GM12875 (cell line): Measurements from ENCODE around the gene TNFSF9.
"Not testable (repeated sequence)": the region's sequence is repeated elsewhere in the genome, so short reads cannot be mapped to it uniquely, and the experiment has no call there.

Experiments used
- H3K4me3 ChIP-seq: one replicate; pipeline ENCODE4 v1.5.1; 2011; ENCODE audit warnings: low read depth, low read length, control low read depth
- TF ChIP-seq, protein P1 (sequence below): IDR thresholded peaks from 2 replicates; pipeline ENCODE4 v1.5.1; 2011; ENCODE audit warnings: low read depth, mild to moderate bottlenecking, control low read depth, inconsistent platforms, low read length, moderate library complexity, borderline replicate concordance; ENCODE audit not compliant: insufficient read depth

Gene TNFSF9

DNA sequence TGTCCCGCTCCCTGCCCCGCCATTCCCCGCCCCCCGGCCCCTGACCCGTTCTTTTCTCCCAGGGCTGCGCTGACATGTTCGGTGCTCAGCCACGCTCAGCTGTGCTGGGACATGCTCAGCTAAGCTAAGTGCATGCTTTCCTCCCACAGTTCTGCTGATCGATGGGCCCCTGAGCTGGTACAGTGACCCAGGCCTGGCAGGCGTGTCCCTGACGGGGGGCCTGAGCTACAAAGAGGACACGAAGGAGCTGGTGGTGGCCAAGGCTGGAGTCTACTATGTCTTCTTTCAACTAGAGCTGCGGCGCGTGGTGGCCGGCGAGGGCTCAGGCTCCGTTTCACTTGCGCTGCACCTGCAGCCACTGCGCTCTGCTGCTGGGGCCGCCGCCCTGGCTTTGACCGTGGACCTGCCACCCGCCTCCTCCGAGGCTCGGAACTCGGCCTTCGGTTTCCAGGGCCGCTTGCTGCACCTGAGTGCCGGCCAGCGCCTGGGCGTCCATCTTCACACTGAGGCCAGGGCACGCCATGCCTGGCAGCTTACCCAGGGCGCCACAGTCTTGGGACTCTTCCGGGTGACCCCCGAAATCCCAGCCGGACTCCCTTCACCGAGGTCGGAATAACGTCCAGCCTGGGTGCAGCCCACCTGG is 3.7 kb downstream of the TNFSF9 start:
- TF ChIP-seq, protein P1, sequence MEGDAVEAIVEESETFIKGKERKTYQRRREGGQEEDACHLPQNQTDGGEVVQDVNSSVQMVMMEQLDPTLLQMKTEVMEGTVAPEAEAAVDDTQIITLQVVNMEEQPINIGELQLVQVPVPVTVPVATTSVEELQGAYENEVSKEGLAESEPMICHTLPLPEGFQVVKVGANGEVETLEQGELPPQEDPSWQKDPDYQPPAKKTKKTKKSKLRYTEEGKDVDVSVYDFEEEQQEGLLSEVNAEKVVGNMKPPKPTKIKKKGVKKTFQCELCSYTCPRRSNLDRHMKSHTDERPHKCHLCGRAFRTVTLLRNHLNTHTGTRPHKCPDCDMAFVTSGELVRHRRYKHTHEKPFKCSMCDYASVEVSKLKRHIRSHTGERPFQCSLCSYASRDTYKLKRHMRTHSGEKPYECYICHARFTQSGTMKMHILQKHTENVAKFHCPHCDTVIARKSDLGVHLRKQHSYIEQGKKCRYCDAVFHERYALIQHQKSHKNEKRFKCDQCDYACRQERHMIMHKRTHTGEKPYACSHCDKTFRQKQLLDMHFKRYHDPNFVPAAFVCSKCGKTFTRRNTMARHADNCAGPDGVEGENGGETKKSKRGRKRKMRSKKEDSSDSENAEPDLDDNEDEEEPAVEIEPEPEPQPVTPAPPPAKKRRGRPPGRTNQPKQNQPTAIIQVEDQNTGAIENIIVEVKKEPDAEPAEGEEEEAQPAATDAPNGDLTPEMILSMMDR = no peak
- H3K4me3 ChIP-seq = no peak overlapping the region

- TF ChIP-seq, protein P1 = no peak
- no peak overlapping the region for H3K4me3 ChIP-seq
Observed at GRCh38 chr19:6535558-6536137, 4.8 kb downstream of the TNFSF9 start.

- H3K4me3 ChIP-seq = no peak overlapping the region
- TF ChIP-seq, protein P1 = no peak
Observed at GRCh38 chr19:6539514-6539913, 8.7 kb downstream of the TNFSF9 start.

DNA sequence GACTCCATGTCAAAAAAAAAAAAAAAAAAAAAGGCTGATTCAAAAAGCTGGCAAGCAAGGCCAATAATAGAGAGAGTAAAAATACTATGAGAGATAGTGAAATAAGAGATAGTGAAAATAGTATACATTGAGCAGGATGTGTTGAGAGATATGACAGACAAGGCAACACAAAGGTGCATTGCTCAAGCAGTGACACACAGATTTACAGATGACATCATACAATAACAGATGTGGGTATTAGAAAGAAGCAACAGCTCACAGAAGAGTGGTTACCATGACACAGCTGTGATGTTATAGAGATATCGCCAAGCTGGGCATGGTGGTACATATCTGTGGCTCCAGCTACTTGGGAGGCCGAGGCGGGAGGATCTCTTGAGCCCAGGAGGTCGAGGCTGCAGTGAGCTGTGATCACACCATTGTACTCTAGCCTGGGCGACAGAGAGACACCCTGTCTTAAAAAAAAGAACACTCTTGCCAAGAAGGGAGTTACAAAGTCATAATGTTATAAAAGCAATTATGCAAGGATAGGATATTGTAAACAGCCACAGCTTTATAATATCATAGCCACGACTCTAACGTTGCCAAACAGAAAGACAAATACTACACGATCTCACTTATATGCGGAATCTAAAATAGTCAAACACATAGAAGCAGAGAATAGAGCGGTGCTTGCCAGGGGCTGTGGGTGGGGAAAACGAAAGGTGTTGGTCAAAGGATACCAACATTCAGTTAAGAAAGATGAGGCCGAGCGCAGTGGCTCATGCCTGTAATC is 10.3 kb downstream of the TNFSF9 start:
- TF ChIP-seq, protein P1 = no peak
- no peak overlapping the region for H3K4me3 ChIP-seq

- TF ChIP-seq, protein P1 = no peak
Observed at GRCh38 chr19:6543866-6544347, 13.1 kb downstream of the TNFSF9 start.

DNA sequence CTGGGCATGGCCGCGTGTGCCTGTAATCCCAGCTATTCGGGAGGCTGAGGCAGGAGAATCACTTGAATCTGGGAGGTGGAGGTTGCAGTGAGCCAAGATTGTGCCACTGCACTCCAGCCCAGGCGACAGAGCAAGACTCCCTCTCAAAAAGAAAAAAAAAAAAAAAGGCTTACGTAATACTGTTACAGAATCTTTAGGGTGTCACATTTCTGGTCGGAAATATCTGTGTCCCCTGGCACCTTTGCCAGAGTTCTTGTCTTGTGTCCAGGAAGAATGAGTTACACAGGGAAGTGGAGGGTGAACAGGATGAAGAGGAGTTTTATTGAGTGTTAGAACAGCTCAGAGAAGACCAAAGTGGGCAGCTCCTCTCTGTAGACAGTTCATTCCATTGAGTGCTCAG is 19.9 kb downstream of the TNFSF9 start:
- H3K4me3 ChIP-seq = not testable (repeated sequence)

More at GRCh38 chr19:6543866-6544347, 13.1 kb downstream of the TNFSF9 start:
- no peak overlapping the region for H3K4me3 ChIP-seq

GRCh38 chr19:6551091-6551490 is 20.3 kb downstream of the TNFSF9 start:
- TF ChIP-seq, protein P1 = no peak
- no peak overlapping the region for H3K4me3 ChIP-seq
